Chondrocyte (in vitro differentiated cells): ENCODE data around the gene RGS3. TPM values are rescaled to one million over a fixed set of nuclear protein-coding genes. Genes with fewer than 3 reads are reported as not detected.

Experiments
- DNase-seq: peaks from one replicate; pipeline ENCODE4 v3.0.0; 2021; ENCODE audit warnings: mixed read lengths, low spot score
- H3K27ac Mint-ChIP-seq: one replicate; pipeline ENCODE4 v1.8.0; 2021; ENCODE audit warnings: mild to moderate bottlenecking, moderate library complexity, mixed read lengths; ENCODE audit not compliant: unreplicated experiment
- H3K27me3 Mint-ChIP-seq: 2 replicates; pipeline ENCODE4 v1.8.0; 2021; ENCODE audit warnings: low read depth, mixed read lengths
- H3K36me3 Mint-ChIP-seq: 2 replicates; pipeline ENCODE4 v1.8.0; 2021; ENCODE audit warnings: low read depth, mixed read lengths
- H3K4me1 Mint-ChIP-seq: 2 replicates; pipeline ENCODE4 v1.8.0; 2021; ENCODE audit warnings: low read depth, mild to moderate bottlenecking, mixed read lengths
- H3K4me3 Mint-ChIP-seq: one replicate; pipeline ENCODE4 v1.8.0; 2021; ENCODE audit warnings: mild to moderate bottlenecking, moderate library complexity, mixed read lengths; ENCODE audit not compliant: unreplicated experiment
- H3K9me3 Mint-ChIP-seq: 2 replicates; pipeline ENCODE4 v1.8.0; 2021; ENCODE audit warnings: low read depth, mixed read lengths
- total RNA-seq: library from RNA; stranded (reverse); gene quantifications from 3 replicates; pipeline ENCODE4 v1.2.1, GENCODE V29; 2021
- TF ChIP-seq, protein P1 (sequence below): fragments of 200-600 bp; sonication (generic); IDR thresholded peaks from 2 replicates; pipeline ENCODE4 v1.5.0; 2021; ENCODE audit warnings: antibody characterized with exemption, mild to moderate bottlenecking, moderate library complexity

Gene RGS3
- total RNA-seq, 1 donor from 2014 or later: 55.2 TPM

DNA sequence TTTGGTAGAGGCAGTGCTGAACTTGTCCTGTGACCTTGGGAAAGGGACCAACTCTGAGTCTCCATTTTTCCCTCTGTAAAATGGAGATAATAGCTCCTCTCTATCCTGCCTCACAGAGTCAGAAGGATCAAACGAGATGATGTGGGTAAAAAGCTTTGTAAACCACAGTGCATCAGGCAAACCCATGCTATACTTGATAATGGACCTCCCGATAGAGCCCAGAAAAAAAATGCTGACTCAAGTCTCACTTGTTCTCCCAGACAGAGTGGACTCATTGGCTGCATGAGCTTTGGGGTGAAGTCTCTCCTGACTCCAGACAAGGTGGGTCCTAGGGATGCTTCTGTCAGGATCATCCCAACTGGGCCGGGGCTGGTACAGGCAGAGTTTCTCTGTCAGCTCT, 32.0 kb downstream of the RGS3 start:
- DNase-seq: no peak
- H3K9me3 Mint-ChIP-seq: no peaks in the 10 kb centered on the region
- no peaks in the 10 kb centered on the region for H3K27me3 Mint-ChIP-seq
- peaks cover 12% of the 10 kb centered on the region for H3K4me1 Mint-ChIP-seq
- H3K27ac Mint-ChIP-seq: no peak overlapping the region
- TF ChIP-seq, protein P1, sequence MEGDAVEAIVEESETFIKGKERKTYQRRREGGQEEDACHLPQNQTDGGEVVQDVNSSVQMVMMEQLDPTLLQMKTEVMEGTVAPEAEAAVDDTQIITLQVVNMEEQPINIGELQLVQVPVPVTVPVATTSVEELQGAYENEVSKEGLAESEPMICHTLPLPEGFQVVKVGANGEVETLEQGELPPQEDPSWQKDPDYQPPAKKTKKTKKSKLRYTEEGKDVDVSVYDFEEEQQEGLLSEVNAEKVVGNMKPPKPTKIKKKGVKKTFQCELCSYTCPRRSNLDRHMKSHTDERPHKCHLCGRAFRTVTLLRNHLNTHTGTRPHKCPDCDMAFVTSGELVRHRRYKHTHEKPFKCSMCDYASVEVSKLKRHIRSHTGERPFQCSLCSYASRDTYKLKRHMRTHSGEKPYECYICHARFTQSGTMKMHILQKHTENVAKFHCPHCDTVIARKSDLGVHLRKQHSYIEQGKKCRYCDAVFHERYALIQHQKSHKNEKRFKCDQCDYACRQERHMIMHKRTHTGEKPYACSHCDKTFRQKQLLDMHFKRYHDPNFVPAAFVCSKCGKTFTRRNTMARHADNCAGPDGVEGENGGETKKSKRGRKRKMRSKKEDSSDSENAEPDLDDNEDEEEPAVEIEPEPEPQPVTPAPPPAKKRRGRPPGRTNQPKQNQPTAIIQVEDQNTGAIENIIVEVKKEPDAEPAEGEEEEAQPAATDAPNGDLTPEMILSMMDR: no peak
- H3K36me3 Mint-ChIP-seq: no peaks in the 10 kb centered on the region
- no peak overlapping the region for H3K4me3 Mint-ChIP-seq

DNA sequence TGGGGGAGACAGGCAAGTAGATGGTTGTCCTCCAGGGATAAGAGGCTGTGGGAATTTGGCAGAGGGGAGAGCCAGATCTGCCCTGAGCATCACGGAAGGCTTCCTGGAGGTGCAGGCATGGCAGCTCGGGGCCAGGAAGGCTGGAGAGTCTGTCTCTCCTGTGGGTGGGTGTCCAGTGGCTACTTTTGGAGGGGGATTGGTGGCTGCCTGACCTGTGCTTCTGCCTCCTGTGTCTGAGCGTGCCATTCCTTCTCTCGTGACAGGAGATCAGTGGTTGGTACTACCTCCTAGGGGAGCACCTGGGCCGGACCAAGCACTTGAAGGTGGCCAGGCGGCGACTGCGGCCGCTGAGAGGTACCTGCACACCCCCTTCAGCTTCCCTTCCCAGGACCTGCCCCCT, 33.5 kb downstream of the RGS3 start:
- Mint-ChIP-seq H3K9me3 (no peaks in the 10 kb centered on the region), H3K27me3 (no peaks in the 10 kb centered on the region), H3K27ac (no peak overlapping the region), H3K36me3 (no peaks in the 10 kb centered on the region), H3K4me3 (no peak overlapping the region), H3K4me1 (peaks cover 20% of the 10 kb centered on the region)
- DNase-seq: no peak
- TF ChIP-seq, protein P1: no peak

DNA sequence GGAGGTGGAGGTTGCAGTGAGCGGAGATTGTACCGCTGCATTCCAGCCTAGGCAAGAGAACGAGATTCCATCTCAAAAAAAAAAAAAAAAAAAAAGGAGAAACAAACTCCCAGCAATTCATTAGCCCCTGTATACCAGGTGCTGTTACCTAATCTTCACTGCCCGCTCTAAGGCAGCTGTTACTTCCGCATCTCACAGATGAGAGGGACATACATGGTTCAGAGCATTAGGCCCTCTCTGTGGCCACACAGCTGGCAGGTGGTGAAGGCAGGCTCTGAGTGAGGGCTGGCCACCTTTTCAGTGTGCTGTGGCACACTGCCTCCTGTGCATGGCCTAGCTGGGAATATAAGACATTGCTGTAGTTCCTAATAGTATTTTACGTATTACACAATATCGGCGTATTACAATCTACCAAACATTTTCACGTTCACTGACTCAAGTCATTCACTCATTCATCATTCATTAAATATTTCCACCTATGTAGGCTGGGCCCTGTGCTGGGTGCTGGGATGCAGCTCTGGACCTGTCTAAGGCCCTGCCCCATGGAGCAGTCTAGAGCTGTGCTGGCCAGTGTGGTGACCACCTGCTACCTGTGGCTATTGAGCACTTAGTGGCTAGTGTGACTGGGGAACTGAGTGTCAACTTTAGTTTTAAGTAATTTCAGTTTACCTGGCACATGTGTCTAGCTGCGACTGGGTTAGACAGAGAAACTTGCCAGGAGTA, 35.8 kb downstream of the RGS3 start:
- Mint-ChIP-seq H3K9me3 (no peaks in the 10 kb centered on the region), H3K27me3 (no peaks in the 10 kb centered on the region), H3K27ac (no peak overlapping the region), H3K4me1 (peaks cover 28% of the 10 kb centered on the region), H3K4me3 (no peak overlapping the region), H3K36me3 (no peaks in the 10 kb centered on the region)
- DNase-seq: no peak
- TF ChIP-seq, protein P1: no peak

DNA sequence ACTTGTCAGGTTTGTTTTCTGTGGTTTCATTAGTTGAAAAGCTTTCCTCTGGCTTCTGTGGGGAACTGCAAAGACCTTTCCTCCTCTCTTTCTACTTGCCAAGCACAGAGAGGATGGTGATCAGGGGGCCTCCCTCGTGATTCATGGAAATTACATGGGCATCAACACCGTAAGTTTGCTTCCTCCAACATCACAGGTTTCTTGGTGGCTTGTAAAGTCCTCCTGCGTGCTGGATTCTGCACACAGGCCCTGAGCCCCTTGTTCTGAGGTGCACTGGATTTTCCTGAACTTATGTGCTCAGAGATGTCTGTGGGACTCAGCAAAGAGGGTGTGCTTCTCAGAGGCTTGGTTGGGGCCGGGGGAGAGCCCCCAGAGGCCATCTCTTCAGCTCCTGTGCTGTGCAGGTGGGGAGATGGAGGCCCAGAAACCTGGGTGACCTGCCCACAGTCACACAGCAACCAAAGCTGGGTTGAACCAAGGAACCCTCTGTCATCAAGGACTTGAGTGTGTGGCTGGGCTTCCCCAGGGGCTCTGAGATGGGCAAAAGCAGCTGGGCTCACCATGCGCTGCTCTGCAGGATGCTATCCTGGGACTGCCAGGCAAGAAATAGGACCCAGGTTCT, 36.5 kb downstream of the RGS3 start:
- peak; percentile 36 for DNase-seq
- Mint-ChIP-seq H3K4me3 (no peak overlapping the region), H3K27me3 (no peaks in the 10 kb centered on the region), H3K9me3 (no peaks in the 10 kb centered on the region), H3K4me1 (peaks cover 35% of the 10 kb centered on the region), H3K27ac (no peak overlapping the region), H3K36me3 (no peaks in the 10 kb centered on the region)
- TF ChIP-seq, protein P1: no peak

DNA sequence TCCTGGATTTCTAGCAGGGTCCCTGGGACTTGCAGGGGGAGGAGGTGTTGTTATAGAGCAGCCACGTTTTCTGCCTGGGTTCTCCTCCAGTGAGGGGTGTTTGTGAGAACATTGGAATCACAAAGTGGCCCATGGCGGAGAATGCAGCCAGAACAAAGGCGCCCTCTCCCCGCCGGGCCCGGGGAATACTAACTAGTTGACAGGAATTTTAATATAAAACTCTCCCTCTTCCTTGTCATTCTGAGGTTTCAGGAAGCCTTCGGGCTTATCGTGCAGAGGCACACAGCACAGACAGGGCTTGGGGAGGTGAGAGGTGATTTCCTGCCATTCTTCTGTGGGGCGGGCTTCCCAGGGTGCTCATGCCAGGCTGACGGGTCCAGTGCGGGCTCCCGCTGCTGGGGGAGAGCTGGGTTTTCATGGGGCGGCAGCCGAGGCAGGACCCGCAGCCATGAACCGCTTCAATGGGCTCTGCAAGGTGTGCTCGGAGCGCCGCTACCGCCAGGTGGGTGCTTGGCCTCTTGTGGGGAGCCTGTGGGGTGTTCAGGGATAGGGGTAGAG, 37.7 kb downstream of the RGS3 start:
- H3K4me1 Mint-ChIP-seq: peaks cover 40% of the 10 kb centered on the region
- no peaks in the 10 kb centered on the region for H3K36me3 Mint-ChIP-seq
- TF ChIP-seq, protein P1: no peak
- no peak overlapping the region for H3K4me3 Mint-ChIP-seq
- peak; percentile 53 for DNase-seq
- no peaks in the 10 kb centered on the region for H3K27me3 Mint-ChIP-seq
- no peak overlapping the region for H3K27ac Mint-ChIP-seq
- no peaks in the 10 kb centered on the region for H3K9me3 Mint-ChIP-seq
